RWPE2 (cell line): Measurements from ENCODE around the gene USP7.

Source experiments
- ATAC-seq: fragments of 200-7000 bp; cut with Tn5 transposase; 3 replicates; pipeline ENCODE4 v1.9.1; 2021; ENCODE audit warnings: low read depth
- DNase-seq: peaks from one replicate; pipeline ENCODE4 v3.0.0-alpha.2; 2020; ENCODE audit warnings: low spot score
- H3K27ac ChIP-seq: fragments of 450-650 bp; 2 replicates; pipeline ENCODE4 v1.5.1; 2017; ENCODE audit warnings: mild to moderate bottlenecking; ENCODE audit not compliant: poor library complexity, severe bottlenecking
- H3K27me3 ChIP-seq: fragments of 250-450 bp; sonication (Bioruptor Pico); 2 replicates; pipeline ENCODE4 v1.5.1; 2021; ENCODE audit warnings: mild to moderate bottlenecking, moderate library complexity; ENCODE audit not compliant: insufficient read depth, poor library complexity, severe bottlenecking
- H3K36me3 ChIP-seq: fragments of 250-450 bp; sonication (Bioruptor Pico); 2 replicates; pipeline ENCODE4 v1.5.1; 2020; ENCODE audit warnings: low read depth, mild to moderate bottlenecking, moderate library complexity
- H3K4me1 ChIP-seq: fragments of 250-450 bp; sonication (Bioruptor Pico); 2 replicates; pipeline ENCODE4 v1.5.1; 2021; ENCODE audit warnings: mild to moderate bottlenecking, moderate library complexity; ENCODE audit not compliant: insufficient read depth, poor library complexity, severe bottlenecking
- H3K4me3 ChIP-seq: fragments of 250-450 bp; sonication (Bioruptor Pico); 2 replicates; pipeline ENCODE4 v1.5.1; 2021; ENCODE audit warnings: mild to moderate bottlenecking, moderate library complexity; ENCODE audit not compliant: severe bottlenecking
- H3K9me3 ChIP-seq: fragments of 250-450 bp; sonication (Bioruptor Pico); 2 replicates; pipeline ENCODE4 v1.5.1; 2021; ENCODE audit warnings: mild to moderate bottlenecking, moderate library complexity; ENCODE audit not compliant: severe bottlenecking
- TF ChIP-seq, protein P1 (sequence below): fragments of 450-650 bp; IDR thresholded peaks from one replicate; pipeline ENCODE4 v1.5.1; 2017; ENCODE audit warnings: mild to moderate bottlenecking, moderate library complexity; ENCODE audit not compliant: poor library complexity, severe bottlenecking

USP7 gene

DNA sequence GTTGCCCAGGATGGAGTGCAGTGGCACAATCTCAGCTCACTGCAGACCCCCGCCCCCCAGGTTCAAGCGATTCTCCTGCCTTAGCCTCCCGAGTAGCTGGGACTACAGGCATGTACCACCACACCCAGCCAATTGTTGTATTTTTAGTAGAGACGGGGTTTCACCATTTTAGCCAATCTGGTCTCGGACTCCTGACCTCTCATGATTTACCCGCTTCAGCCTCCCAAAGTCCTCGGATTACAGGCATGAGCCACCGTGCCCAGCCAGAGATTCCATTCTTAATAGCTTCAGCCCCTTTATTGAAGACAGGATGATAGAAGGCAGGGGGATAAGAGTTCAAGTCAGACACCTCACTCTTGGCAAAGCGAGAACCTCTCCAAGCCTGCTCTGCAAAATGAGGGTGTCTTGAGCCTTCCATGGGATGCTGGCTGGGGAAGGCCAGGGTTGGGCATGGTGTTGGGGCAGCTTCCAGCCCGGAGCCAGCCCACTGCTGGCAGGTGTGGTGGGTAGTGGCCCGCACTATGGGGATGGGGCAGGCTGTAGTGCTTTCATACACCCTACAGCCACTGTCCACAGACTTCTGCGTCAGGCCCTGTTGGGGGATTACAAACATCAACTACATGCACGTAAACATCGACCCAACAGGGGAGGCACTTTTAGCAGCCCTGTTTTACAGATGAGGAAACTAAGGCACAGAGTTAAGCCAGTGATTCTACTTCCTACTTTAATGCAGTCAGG is 98.4 kb downstream of the USP7 start:
- H3K36me3 ChIP-seq: peaks cover 31% of the 10 kb centered on the region
- H3K9me3 ChIP-seq: no peaks in the 10 kb centered on the region
- H3K4me1 ChIP-seq: peaks cover 18% of the 10 kb centered on the region
- ATAC-seq (no peak), DNase-seq (no peak)
- TF ChIP-seq, protein P1, sequence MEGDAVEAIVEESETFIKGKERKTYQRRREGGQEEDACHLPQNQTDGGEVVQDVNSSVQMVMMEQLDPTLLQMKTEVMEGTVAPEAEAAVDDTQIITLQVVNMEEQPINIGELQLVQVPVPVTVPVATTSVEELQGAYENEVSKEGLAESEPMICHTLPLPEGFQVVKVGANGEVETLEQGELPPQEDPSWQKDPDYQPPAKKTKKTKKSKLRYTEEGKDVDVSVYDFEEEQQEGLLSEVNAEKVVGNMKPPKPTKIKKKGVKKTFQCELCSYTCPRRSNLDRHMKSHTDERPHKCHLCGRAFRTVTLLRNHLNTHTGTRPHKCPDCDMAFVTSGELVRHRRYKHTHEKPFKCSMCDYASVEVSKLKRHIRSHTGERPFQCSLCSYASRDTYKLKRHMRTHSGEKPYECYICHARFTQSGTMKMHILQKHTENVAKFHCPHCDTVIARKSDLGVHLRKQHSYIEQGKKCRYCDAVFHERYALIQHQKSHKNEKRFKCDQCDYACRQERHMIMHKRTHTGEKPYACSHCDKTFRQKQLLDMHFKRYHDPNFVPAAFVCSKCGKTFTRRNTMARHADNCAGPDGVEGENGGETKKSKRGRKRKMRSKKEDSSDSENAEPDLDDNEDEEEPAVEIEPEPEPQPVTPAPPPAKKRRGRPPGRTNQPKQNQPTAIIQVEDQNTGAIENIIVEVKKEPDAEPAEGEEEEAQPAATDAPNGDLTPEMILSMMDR: no peak
- H3K27me3 ChIP-seq: no peaks in the 10 kb centered on the region
- H3K27ac ChIP-seq: peak overlapping the region; percentile 33
- no peak overlapping the region for H3K4me3 ChIP-seq

DNA sequence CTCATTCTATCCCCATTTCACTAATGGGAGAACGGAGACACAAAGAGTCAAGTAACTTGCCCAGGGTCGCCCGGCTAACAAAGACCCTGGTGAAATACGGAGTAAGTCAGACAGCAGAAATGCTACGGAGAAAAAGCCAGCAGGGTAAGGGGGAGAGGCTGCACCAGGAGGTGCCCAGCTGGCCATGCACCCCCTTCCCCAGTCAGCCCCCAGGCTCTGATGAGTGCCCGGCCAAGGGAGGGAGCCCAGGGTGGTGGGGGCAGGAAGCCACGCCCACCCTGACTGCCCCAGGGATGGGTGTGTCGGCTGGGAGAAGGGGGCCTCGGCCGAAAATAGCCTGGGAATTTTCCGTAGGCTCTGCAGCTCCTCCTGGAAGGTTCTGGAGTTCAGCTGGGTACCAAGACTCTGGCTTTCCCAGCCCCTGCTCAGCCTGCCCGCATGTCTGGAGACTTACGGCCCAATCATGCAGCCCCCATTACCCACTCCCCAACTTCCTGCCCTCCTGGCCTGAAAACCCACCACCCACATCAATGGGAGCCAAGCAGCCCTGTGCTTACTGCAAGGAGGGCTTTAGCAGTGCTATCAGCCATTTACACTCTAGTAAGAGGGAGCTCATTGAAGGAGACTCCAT is 99.1 kb downstream of the USP7 start:
- Histone ChIP-seq H3K27me3 (no peaks in the 10 kb centered on the region), H3K4me3 (no peak overlapping the region), H3K27ac (peak overlapping the region; percentile 33), H3K4me1 (peaks cover 21% of the 10 kb centered on the region), H3K9me3 (no peaks in the 10 kb centered on the region), H3K36me3 (peaks cover 37% of the 10 kb centered on the region)
- no peak for DNase-seq
- TF ChIP-seq, protein P1: no peak
- no peak for ATAC-seq

DNA sequence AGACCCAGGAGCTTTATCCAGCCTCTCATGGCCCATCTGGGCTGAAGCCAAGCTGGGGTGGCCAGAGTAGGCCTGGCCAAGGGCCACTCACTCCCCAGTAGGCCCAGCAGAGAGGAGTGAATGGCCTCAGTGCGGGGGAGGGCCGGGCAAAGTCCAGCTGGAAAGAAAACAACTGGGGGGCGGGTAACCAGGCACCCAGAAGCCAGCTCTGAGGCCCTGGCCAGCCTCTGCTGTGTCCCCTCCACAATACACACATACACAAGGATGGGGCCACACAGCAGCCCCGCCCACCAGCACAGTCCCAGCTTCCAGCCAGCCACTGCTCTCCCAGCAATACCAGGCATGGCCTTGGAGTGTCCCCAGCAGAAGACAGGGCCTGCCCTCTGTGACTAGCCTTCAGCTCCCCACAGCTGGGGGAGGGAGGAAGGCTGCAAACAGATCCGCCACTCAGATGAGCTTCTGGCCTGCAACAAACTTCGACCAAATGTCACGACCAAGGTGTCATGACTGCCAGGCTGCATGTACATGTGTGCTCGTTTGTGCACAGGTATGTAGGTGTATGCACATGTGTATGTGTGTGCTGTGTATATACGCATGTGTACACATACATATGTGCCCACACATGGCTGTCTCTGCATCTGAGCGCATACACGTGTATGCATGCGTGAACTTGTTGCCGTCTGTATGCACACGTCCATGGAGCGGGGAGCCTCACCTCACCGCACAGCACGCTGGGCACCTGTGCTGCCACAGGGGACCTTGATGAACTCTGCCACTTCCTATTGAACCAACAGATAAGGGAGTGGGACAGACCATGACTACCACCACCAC is 99.9 kb downstream of the USP7 start:
- Histone ChIP-seq H3K4me1 (peaks cover 21% of the 10 kb centered on the region), H3K9me3 (no peaks in the 10 kb centered on the region), H3K27me3 (no peaks in the 10 kb centered on the region), H3K4me3 (no peak overlapping the region), H3K36me3 (peaks cover 45% of the 10 kb centered on the region), H3K27ac (peak overlapping the region; percentile 33)
- ATAC-seq: no peak
- TF ChIP-seq, protein P1: no peak
- no peak for DNase-seq

DNA sequence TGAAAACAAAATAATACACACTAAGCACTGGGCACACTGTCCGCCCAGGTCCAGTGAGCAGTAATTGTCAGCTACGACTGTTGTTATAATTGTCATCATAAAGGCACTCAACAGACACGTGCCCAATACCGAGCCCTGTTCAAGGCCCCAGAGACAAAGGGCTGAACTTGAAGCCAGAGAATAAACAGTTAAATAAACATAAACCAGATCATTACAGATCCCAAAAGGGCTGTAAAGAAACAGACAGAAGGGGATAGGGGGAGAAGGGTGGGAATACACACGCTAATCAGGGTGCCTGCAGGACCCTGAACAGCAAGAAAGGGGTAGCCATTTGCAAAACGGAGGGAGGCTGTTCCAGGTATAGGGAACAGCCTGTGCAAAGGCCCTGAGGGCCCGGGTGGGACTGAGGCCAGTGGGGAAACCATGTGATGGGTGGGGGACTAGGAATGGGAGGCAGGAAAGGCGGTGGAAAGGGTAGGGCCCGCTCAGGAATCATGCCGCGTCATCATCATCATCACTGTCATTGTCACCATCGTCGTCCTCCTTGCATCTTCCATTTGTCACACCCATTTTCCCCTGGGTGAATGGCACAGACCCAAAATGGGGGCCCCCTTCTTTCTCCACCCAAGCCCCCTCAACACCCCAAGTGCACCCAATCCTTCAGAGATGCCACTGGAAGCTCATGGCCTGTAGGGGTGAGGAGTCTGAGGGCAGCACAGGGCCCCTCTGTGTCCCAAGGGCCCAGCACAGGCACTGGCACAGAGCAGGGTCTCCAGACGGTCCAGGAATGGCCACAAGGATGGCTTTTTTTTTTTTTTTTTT is 101.2 kb downstream of the USP7 start:
- no peaks in the 10 kb centered on the region for H3K27me3 ChIP-seq
- H3K36me3 ChIP-seq: peaks cover 57% of the 10 kb centered on the region
- H3K4me1 ChIP-seq: peaks cover 21% of the 10 kb centered on the region
- TF ChIP-seq, protein P1: no peak
- no peak overlapping the region for H3K4me3 ChIP-seq
- no peak for ATAC-seq
- no peaks in the 10 kb centered on the region for H3K9me3 ChIP-seq
- H3K27ac ChIP-seq: no peak overlapping the region
- DNase-seq: no peak
